CD14-positive monocyte (primary cell): ENCODE results near the gene NPR1. TPM values are rescaled to one million over a fixed set of nuclear protein-coding genes. Genes with fewer than 3 reads are reported as not detected.
A peak's percentile ranks its signal among the peaks of the same experiment; 100 is the strongest.

Source experiments
- DNase-seq, 3 donors: peaks; one replicate each; pipeline ENCODE4 v3.0.0-alpha.2; 2011 to 2022
- H2AFZ ChIP-seq: 2 replicates; pipeline ENCODE4 v1.6.0; 2012; ENCODE audit warnings: mild to moderate bottlenecking, low read depth, low read length, inconsistent platforms; ENCODE audit not compliant: insufficient read depth, poor library complexity, severe bottlenecking
- H3K27ac ChIP-seq, 2 donors: 1 replicate in 1 of 2; 2 replicates in 1 of 2; pipeline ENCODE4 v1.5.1; 2012 to 2013; ENCODE audit warnings: low read length in 2 of 2, control low read depth in 1 of 2, inconsistent platforms in 1 of 2, low read depth in 1 of 2, mild to moderate bottlenecking in 1 of 2
- H3K27me3 ChIP-seq, 2 donors: one replicate each; pipeline versions ENCODE4 v1.6.0 to v1.6.1; 2011 to 2013; ENCODE audit warnings: low read length in 2 of 2; ENCODE audit not compliant: control insufficient read depth in 2 of 2, insufficient read depth in 2 of 2
- H3K36me3 ChIP-seq, 2 donors: replicated peaks in 1 of 2; 1 replicate in 1 of 2; 2 replicates in 1 of 2; pipeline versions ENCODE4 v1.5.1 to v1.6.1; 2012 to 2013; ENCODE audit warnings: low read length in 2 of 2, control low read depth in 1 of 2, inconsistent platforms in 1 of 2, mild to moderate bottlenecking in 1 of 2; ENCODE audit not compliant: insufficient read depth in 2 of 2, control insufficient read depth in 1 of 2
- H3K4me1 ChIP-seq, 2 donors: 1 replicate in 1 of 2; 2 replicates in 1 of 2; pipeline versions ENCODE4 v1.5.1 to v1.6.1; 2012 to 2013; ENCODE audit warnings: low read length in 2 of 2, control low read depth in 1 of 2, inconsistent platforms in 1 of 2, mild to moderate bottlenecking in 1 of 2, moderate library complexity in 1 of 2; ENCODE audit not compliant: insufficient read depth in 2 of 2, control insufficient read depth in 1 of 2
- H3K4me2 ChIP-seq: replicated peaks from 2 replicates; pipeline ENCODE3; 2012; ENCODE audit warnings: low read length, moderate library complexity, mild to moderate bottlenecking; ENCODE audit not compliant: poor library complexity, severe bottlenecking; ENCODE audit errors: extremely low read depth
- H3K4me3 ChIP-seq, 3 experiments: fragments of 200-600 bp in 1 of 3; sonication (generic) in 1 of 3; replicated peaks in 1 of 3; 1 replicate in 2 of 3; 2 replicates in 1 of 3; pipeline ENCODE4 v1.5.1; 2011 to 2013; ENCODE audit warnings: low read length in 3 of 3, mild to moderate bottlenecking in 3 of 3, control low read depth in 2 of 3, low read depth in 2 of 3, inconsistent platforms in 1 of 3, moderate library complexity in 1 of 3
- H3K79me2 ChIP-seq: 2 replicates; pipeline ENCODE4 v1.6.0; 2012; ENCODE audit warnings: mild to moderate bottlenecking, control low read depth, inconsistent platforms, low read length, moderate library complexity; ENCODE audit not compliant: insufficient read depth
- H3K9ac ChIP-seq: 2 replicates; pipeline ENCODE4 v1.6.0; 2017; ENCODE audit warnings: low read length, mild to moderate bottlenecking; ENCODE audit not compliant: insufficient read depth, poor library complexity, severe bottlenecking
- H3K9me3 ChIP-seq, 2 donors: replicated peaks in 1 of 2; 1 replicate in 1 of 2; 2 replicates in 1 of 2; pipeline versions ENCODE4 v1.5.1 to v1.6.1; 2012 to 2013; ENCODE audit warnings: low read length in 2 of 2, control low read depth in 1 of 2; ENCODE audit not compliant: control insufficient read depth in 1 of 2, insufficient read depth in 1 of 2
- H4K20me1 ChIP-seq: 2 replicates; pipeline ENCODE4 v1.6.0; 2012; ENCODE audit warnings: mild to moderate bottlenecking, low read length, control low read depth, moderate library complexity; ENCODE audit not compliant: insufficient read depth
- H3K27ac Mint-ChIP-seq, 7 donors: one replicate each; pipeline ENCODE4 v1.8.0; 2020; ENCODE audit warnings: mild to moderate bottlenecking in 7 of 7, mixed read lengths in 7 of 7, moderate library complexity in 6 of 7, inconsistent platforms in 2 of 7
- H3K27me3 Mint-ChIP-seq, 3 donors: one replicate each; pipeline ENCODE4 v1.8.0; 2021 to 2022; ENCODE audit warnings: low read depth in 3 of 3, mild to moderate bottlenecking in 3 of 3, mixed read lengths in 3 of 3, moderate library complexity in 3 of 3, inconsistent platforms in 1 of 3
- H3K36me3 Mint-ChIP-seq, 2 donors: one replicate each; pipeline ENCODE4 v1.8.0; 2020; ENCODE audit warnings: mixed read lengths in 2 of 2, inconsistent platforms in 1 of 2, mild to moderate bottlenecking in 1 of 2
- H3K4me1 Mint-ChIP-seq: one replicate; pipeline ENCODE4 v1.8.0; 2020; ENCODE audit warnings: mild to moderate bottlenecking, mixed read lengths
- H3K4me3 Mint-ChIP-seq, 2 donors: one replicate each; pipeline ENCODE4 v1.8.0; 2020; ENCODE audit warnings: mild to moderate bottlenecking in 2 of 2, mixed read lengths in 2 of 2, moderate library complexity in 1 of 2
- H3K9me3 Mint-ChIP-seq, 7 donors: one replicate each; pipeline ENCODE4 v1.8.0; 2020 to 2022; ENCODE audit warnings: mixed read lengths in 7 of 7, mild to moderate bottlenecking in 6 of 7, moderate library complexity in 6 of 7, inconsistent platforms in 2 of 7
- CTCF ChIP-seq: fragments of 200-600 bp; IDR thresholded peaks from one replicate; pipeline ENCODE4 v1.8.0; 2022; ENCODE audit warnings: antibody characterized with exemption, mild to moderate bottlenecking
- WGBS: methylation state at CpG from one replicate; pipeline ENCODE4 v1.1.5; 2013; ENCODE audit warnings: missing lambda C conversion rate; ENCODE audit not compliant: insufficient coverage; 5-methylcytosine and 5-hydroxymethylcytosine counted together
- intact Hi-C, 2 donors: fragments of 100-400 bp; cut with micrococcal nuclease; formaldehyde crosslinking; loops; one replicate each; pipeline versions ENCODE4 v1.15.0 to v1.15.1; 2023
- polyA plus RNA-seq, 3 donors: library from polyadenylated mRNA; depleted of rRNA in 1 of 3; unstranded in 2 of 3; stranded (reverse) in 1 of 3; fragments of 300-500 nt in 2 of 3; fragments of >200 nt in 1 of 3; fragmentation: Illumina TruSeq in 2 of 3; gene quantifications; 1 replicate in 2 of 3; 2 replicates in 1 of 3; pipeline ENCODE4 v1.2.3, GENCODE V29; 2012 to 2021

Gene NPR1
- polyA plus RNA-seq, 3 donors, result not detected

GRCh38 chr1:153658400-153659174 is 19.9 kb upstream of the NPR1 start, which contains the start of gene SNAPIN:
TSS of gene SNAPIN (plus strand) at chr1:153658703. CDS start at chr1:153658744, 41 bp downstream.
- Histone ChIP-seq H3K27ac (peak within 1 kb of the TSS; percentile 61 to 83), H3K79me2 (peaks cover 26% of the 10 kb centered on the region), H3K9ac (peak within 1 kb of the TSS; percentile 81), H3K36me3 (peaks cover 31 to 38% of the 10 kb centered on the region in 2 donors), H3K4me2 (peak within 1 kb of the TSS; percentile 92), H3K9me3 (no peaks in the 10 kb centered on the region), H2AFZ (peak within 1 kb of the TSS; percentile 87), H3K27me3 (no peaks in the 10 kb centered on the region), H3K4me3 (peak within 1 kb of the TSS; percentile 64 to 92 (median 84)), H4K20me1 (peaks cover 11% of the 10 kb centered on the region), H3K4me1 (peaks cover 17 to 23% of the 10 kb centered on the region in 2 donors)
- DNase-seq, result peak; percentile 71 to 84 (median 78)
- no peaks in the 10 kb centered on the region for H3K27me3 Mint-ChIP-seq
- peaks cover 15% of the 10 kb centered on the region for H3K4me1 Mint-ChIP-seq
- WGBS, result under 1% methylated on average over 45 of the region's 53 CpGs
- peak within 1 kb of the TSS; percentile 92 to 95 for H3K4me3 Mint-ChIP-seq
- H3K36me3 Mint-ChIP-seq, result peaks cover 29 to 37% of the 10 kb centered on the region in 2 donors
- H3K27ac Mint-ChIP-seq, result peak within 1 kb of the TSS; percentile 76 to 95 (median 91)
- intact Hi-C loops, result loop anchor here in 1 of 2 donors (1.0 kb wide), 1 partner anchor 12 kb away; the partner anchor contains the start of gene ILF2
- no peaks in the 10 kb centered on the region for H3K9me3 Mint-ChIP-seq
- peak; percentile 11 for TF ChIP-seq CTCF

- Histone ChIP-seq H4K20me1 (peaks cover 11% of the 10 kb centered on the region), H3K27ac (peak overlapping the region; percentile 61 to 83), H2AFZ (peak overlapping the region; percentile 87), H3K4me3 (peak overlapping the region; percentile 64 to 92 (median 84)), H3K9ac (peak overlapping the region; percentile 81), H3K27me3 (no peaks in the 10 kb centered on the region), H3K4me1 (peaks cover 17 to 23% of the 10 kb centered on the region in 2 donors), H3K4me2 (peak overlapping the region; percentile 92), H3K36me3 (peaks cover 37 to 43% of the 10 kb centered on the region in 2 donors), H3K79me2 (peaks cover 26% of the 10 kb centered on the region), H3K9me3 (no peaks in the 10 kb centered on the region)
- H3K27me3 Mint-ChIP-seq, result no peaks in the 10 kb centered on the region
- TF ChIP-seq CTCF, result no peak
- H3K27ac Mint-ChIP-seq, result peak overlapping the region; percentile 76 to 95 (median 90)
- H3K9me3 Mint-ChIP-seq, result no peaks in the 10 kb centered on the region
- peak overlapping the region; percentile 92 to 95 for H3K4me3 Mint-ChIP-seq
- intact Hi-C loops, result loop anchor here in 1 of 2 donors (1.0 kb wide), 1 partner anchor 11 kb away; the partner anchor contains the start of gene ILF2
- H3K4me1 Mint-ChIP-seq, result peaks cover 15% of the 10 kb centered on the region
- peaks cover 32 to 42% of the 10 kb centered on the region in 2 donors for H3K36me3 Mint-ChIP-seq
- 48% methylated on average over 3 of the region's 8 CpGs for WGBS
- no peak for DNase-seq
Observed at GRCh38 chr1:153659175-153659534, 19.3 kb upstream of the NPR1 start.
